ENCODE measurements around the gene E2F2. TPM values are rescaled to one million over a fixed set of nuclear protein-coding genes. Genes with fewer than 3 reads are reported as not detected.

The E2F2 gene
- total and polyA plus RNA-seq, 2 experiments from 2014 or later: 0.51 to 1.2 TPM

DNA sequence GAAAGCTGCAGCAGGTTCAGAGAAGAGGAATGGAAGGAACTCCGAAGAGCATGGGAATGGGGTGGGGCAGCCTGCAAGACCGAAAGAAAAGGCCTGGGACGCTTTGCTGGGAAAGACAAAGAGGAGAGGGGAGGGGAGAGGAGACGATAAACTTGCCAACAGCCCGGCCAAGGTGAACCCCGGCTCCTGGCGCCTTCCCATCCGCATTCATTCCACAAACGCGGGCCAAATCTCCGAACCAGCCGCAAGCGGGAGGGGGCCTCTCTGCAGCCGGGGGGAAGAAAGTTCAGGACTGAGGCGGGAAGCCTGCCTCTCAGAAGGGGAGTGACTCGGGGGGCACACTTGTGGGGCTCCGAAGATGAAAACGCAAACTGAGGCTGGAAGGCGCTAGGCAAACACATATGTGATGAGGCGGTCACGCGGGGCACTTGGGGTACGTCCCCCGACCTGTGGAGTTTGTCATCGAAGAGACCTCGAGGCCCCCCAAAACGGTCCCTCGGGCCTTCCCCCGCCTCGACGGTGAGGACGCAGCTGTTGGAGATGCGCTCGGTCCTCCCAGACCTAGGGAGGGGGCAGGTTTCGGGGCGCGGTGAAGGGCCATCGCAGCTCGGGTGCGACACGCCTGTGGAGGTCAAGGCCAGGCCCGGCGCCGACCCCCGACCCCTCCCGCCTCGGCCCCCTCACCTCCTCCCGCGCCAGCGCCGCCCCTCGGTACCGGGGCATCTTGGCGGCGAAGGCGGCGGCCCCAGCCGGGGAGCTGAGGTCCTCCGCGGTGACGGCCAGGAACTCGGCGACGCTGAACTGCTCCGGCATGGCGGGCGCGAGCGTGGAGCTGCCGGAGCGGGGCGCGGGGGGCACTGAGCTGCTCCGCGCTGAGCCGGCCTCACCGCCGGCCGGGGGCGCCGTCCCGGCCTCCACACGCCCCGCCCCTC lies 47.4 kb downstream of the E2F2 start, which contains the start of gene ASAP3:
ASAP3 (minus strand) TSS at position 859 of the 932 bp plus-strand sequence; CDS start at position 813, 46 bp downstream.
- no peaks in the 10 kb centered on the region for H4K20me1 ChIP-seq (ENCODE audit: insufficient read depth)
- peak; percentile 63 for DNase-seq
- H3K9me2 ChIP-seq (ENCODE audit: insufficient read depth): no peaks in the 10 kb centered on the region
- no peak for TF ChIP-seq EZH2 (IDR thresholded peaks at IDR 0.05; ENCODE audit: insufficient read depth, poor library complexity, severe bottlenecking)
- H3K4me3 ChIP-seq: peak within 1 kb of the TSS; percentile 79
- H3K9me3 ChIP-seq (ENCODE audit: low read depth): no peaks in the 10 kb centered on the region
- peaks cover 7% of the 10 kb centered on the region for H3K4me1 ChIP-seq (ENCODE audit: insufficient read depth)
- in situ Hi-C loops (cut with MboI): no loop called here
- peaks cover 12% of the 10 kb centered on the region; the same call in 1 of the 2 replicates for H3F3A ChIP-seq (ENCODE audit: insufficient read depth)
- WGBS, 2 experiments (ENCODE audit: low coverage in 1 of 2, low lambda C conversion rate in 2 of 2, missing lambda C conversion rate in 2 of 2): 1 to 2% methylated on average over 42 to 45 of the region's 84 CpGs
- H2AFZ ChIP-seq: peak within 1 kb of the TSS; percentile 78
- H3K4me2 ChIP-seq (ENCODE audit: unreplicated experiment): peak within 1 kb of the TSS; percentile 77
- H3K36me3 ChIP-seq (ENCODE audit: low read depth): no peaks in the 10 kb centered on the region
- peak within 1 kb of the TSS; percentile 77 for H3K9ac ChIP-seq
- H3K79me2 ChIP-seq (ENCODE audit: insufficient read depth): peaks cover 30% of the 10 kb centered on the region
- no peaks in the 10 kb centered on the region for H3K27me3 ChIP-seq (replicated peaks; ENCODE audit: insufficient read depth)
- peak within 1 kb of the TSS; percentile 21 for H3K27ac ChIP-seq

DNA sequence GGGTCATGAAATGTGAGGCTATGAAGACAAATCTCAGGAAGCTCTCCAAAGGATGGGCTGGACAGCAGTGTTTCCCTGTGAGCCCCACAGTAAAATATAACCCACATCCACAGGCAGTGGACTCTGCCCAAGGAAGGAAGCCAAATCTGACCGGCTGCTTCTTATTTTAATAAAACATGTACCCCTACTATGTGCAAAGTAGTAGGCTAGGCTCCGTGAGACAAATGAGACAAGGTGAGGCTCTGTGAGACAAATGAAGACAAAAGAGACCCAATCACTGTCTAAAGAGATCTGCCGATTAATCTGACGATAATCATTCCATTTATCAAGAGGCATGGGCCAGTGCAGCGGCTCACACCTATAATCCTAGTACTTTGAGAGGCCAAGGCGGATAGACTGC lies 49.1 kb downstream of the E2F2 start:
- Histone ChIP-seq H3K79me2 (ENCODE audit: insufficient read depth) (peaks cover 30% of the 10 kb centered on the region), H4K20me1 (ENCODE audit: insufficient read depth) (no peaks in the 10 kb centered on the region), H3K9me2 (ENCODE audit: insufficient read depth) (no peaks in the 10 kb centered on the region), H3K36me3 (ENCODE audit: low read depth) (no peaks in the 10 kb centered on the region), H3F3A (ENCODE audit: insufficient read depth) (peaks cover 12% of the 10 kb centered on the region; the same call in 1 of the 2 replicates), H3K27ac (no peak overlapping the region), H3K4me2 (ENCODE audit: unreplicated experiment) (no peak overlapping the region), H2AFZ (no peak overlapping the region), H3K4me1 (ENCODE audit: insufficient read depth) (peaks cover 7% of the 10 kb centered on the region), H3K9ac (no peak overlapping the region), H3K4me3 (no peak overlapping the region), H3K27me3 (replicated peaks; ENCODE audit: insufficient read depth) (no peaks in the 10 kb centered on the region), H3K9me3 (ENCODE audit: low read depth) (no peaks in the 10 kb centered on the region)
- 87% methylated on average over 6 of the region's 6 CpGs for WGBS, 2 experiments (ENCODE audit: low coverage in 1 of 2, low lambda C conversion rate in 2 of 2, missing lambda C conversion rate in 2 of 2)
- TF ChIP-seq EZH2 (IDR thresholded peaks at IDR 0.05; ENCODE audit: insufficient read depth, poor library complexity, severe bottlenecking) (no peak), EZH2phosphoT487 (IDR thresholded peaks at IDR 0.05; ENCODE audit: insufficient read depth, low read depth) (no peak)
- DNase-seq: no peak
- in situ Hi-C loops (cut with MboI): no loop called here

DNA sequence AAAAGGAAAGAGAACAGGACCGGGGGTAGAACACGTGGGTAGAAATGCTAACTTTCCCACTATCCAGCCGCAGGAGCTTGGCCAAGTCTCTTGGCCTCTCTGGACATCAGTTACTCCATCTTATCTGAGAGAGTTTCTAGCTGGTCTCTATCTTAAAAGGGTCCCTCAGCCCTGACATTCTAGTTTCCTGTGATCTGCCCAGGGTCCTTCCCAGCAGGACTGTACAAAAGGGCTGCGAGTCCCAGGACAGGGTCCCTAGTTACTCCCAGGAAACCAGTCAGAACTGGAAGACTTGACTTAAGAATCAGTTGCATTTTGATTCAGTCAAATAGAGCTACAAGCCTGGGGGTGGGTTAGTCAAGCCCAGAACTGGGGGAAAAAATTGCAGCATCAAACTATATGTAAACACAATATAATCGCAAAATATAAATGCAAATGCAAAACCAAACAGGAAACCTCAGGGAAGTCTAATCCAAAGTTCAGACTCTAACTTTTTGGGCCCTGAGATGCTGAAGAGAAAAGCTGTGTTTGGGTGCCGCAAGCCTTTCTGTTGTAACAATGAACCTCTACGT lies 49.9 kb downstream of the E2F2 start:
- no peak for TF ChIP-seq EZH2phosphoT487 (IDR thresholded peaks at IDR 0.05; ENCODE audit: insufficient read depth, low read depth)
- TF ChIP-seq EZH2 (IDR thresholded peaks at IDR 0.05; ENCODE audit: insufficient read depth, poor library complexity, severe bottlenecking): no peak
- Histone ChIP-seq H3K36me3 (ENCODE audit: low read depth) (no peaks in the 10 kb centered on the region), H3K4me1 (ENCODE audit: insufficient read depth) (peaks cover 8% of the 10 kb centered on the region), H3F3A (ENCODE audit: insufficient read depth) (peaks cover 19% of the 10 kb centered on the region), H3K79me2 (ENCODE audit: insufficient read depth) (peaks cover 30% of the 10 kb centered on the region), H3K9ac (no peak overlapping the region), H3K27ac (no peak overlapping the region), H3K9me2 (ENCODE audit: insufficient read depth) (no peaks in the 10 kb centered on the region), H3K27me3 (replicated peaks; ENCODE audit: insufficient read depth) (no peaks in the 10 kb centered on the region), H3K9me3 (ENCODE audit: low read depth) (no peaks in the 10 kb centered on the region), H3K4me2 (ENCODE audit: unreplicated experiment) (no peak overlapping the region), H4K20me1 (ENCODE audit: insufficient read depth) (no peaks in the 10 kb centered on the region), H3K4me3 (no peak overlapping the region), H2AFZ (no peak overlapping the region)
- WGBS, 2 experiments (ENCODE audit: low coverage in 1 of 2, low lambda C conversion rate in 2 of 2, missing lambda C conversion rate in 2 of 2): 91 to 94% methylated on average over 7 of the region's 7 CpGs
- no peak for DNase-seq
- in situ Hi-C loops (cut with MboI): no loop called here

DNA sequence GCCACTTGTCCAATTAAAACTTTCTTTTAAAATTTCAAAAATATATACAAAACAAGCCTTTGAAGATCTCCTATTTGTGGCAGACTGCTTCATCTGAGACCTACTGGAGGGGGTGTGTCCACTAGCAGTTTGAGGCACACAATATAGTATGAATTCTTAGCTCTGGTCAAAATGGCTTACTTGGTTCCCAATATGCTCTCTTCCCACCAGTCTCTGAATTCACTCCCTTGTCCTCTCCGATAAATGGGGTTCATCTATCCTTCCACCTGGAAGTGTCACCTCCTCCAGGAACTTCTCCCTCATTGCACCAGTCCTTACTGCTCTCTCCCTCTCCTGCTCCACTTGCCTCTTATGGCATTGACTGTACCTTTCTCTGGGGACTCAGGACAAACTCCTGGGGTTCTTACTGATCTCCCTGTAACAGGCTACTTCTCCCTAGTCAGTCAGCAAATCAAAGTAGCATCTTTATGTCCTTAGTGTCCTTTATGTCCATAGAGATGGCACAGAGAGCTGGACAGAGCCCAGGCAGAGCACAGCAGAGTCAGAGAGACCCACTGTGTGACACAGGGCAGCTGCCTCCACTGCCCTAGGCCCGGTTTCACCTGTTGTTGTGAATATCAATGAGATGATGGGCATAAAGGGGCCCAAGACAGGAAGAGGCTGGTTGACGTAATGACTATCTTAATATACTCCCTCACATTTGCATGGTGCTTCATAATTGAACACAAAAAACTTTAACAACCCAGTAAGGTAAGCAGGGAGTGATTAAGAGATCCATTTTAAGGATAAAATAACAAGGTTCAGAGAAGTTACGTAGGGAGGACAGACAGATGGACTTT lies 50.6 kb downstream of the E2F2 start:
- no peaks in the 10 kb centered on the region for H3K36me3 ChIP-seq (ENCODE audit: low read depth)
- TF ChIP-seq EZH2 (IDR thresholded peaks at IDR 0.05; ENCODE audit: insufficient read depth, poor library complexity, severe bottlenecking): no peak
- TF ChIP-seq EZH2phosphoT487 (IDR thresholded peaks at IDR 0.05; ENCODE audit: insufficient read depth, low read depth): no peak
- peaks cover 30% of the 10 kb centered on the region for H3K79me2 ChIP-seq (ENCODE audit: insufficient read depth)
- whole genome bisulfite sequencing, 2 experiments (ENCODE audit: low coverage in 1 of 2, low lambda C conversion rate in 2 of 2, missing lambda C conversion rate in 2 of 2): 98 to 99% methylated on average over 4 of the region's 4 CpGs
- no peak for DNase-seq
- no peak overlapping the region for H3K27ac ChIP-seq
- H3K9ac ChIP-seq: no peak overlapping the region
- H3F3A ChIP-seq (ENCODE audit: insufficient read depth): peaks cover 25% of the 10 kb centered on the region
- in situ Hi-C loops (cut with MboI): no loop called here
- H3K4me1 ChIP-seq (ENCODE audit: insufficient read depth): peaks cover 15% of the 10 kb centered on the region
- no peaks in the 10 kb centered on the region for H4K20me1 ChIP-seq (ENCODE audit: insufficient read depth)
- H3K9me3 ChIP-seq (ENCODE audit: low read depth): no peaks in the 10 kb centered on the region
- H3K9me2 ChIP-seq (ENCODE audit: insufficient read depth): no peaks in the 10 kb centered on the region
- no peak overlapping the region for H2AFZ ChIP-seq
- no peaks in the 10 kb centered on the region for H3K27me3 ChIP-seq (replicated peaks; ENCODE audit: insufficient read depth)
- no peak overlapping the region for H3K4me3 ChIP-seq
- no peak overlapping the region for H3K4me2 ChIP-seq (ENCODE audit: unreplicated experiment)
